Hypothalamus (tissue), 51 donors: Measurements from ENCODE around the gene C6orf58.

Experiments used
- DNase-seq, 51 donors: peaks; one replicate each; lab custom pipeline; 2025; lab: John Stamatoyannopoulos, UW

C6orf58 gene

GRCh38 chr6:127576874-127577273, at the start of gene C6orf58:
Gene C6orf58, plus strand, starts transcription at chr6:127577174. Its CDS starts 12 bp downstream, at chr6:127577186.
- no peak for DNase-seq

GRCh38 chr6:127533011-127533410, 44.0 kb upstream of the C6orf58 start:
- no peak for DNase-seq

GRCh38 chr6:127533736-127534135, 43.2 kb upstream of the C6orf58 start:
- no peak for DNase-seq

- no peak for DNase-seq
Measured at GRCh38 chr6:127538750-127539264, 38.2 kb upstream of the C6orf58 start.

GRCh38 chr6:127539272-127539671, 37.7 kb upstream of the C6orf58 start:
- DNase-seq = no peak

- no peak for DNase-seq
Measured at GRCh38 chr6:127547215-127547614, 29.8 kb upstream of the C6orf58 start.

- DNase-seq = no peak
Measured at GRCh38 chr6:127547904-127548649, 28.9 kb upstream of the C6orf58 start.

- no peak for DNase-seq
Measured at GRCh38 chr6:127550403-127550802, 26.6 kb upstream of the C6orf58 start.

- peak in 1 of 51 donors; percentile 3 for DNase-seq
Measured at GRCh38 chr6:127554435-127555006, 22.5 kb upstream of the C6orf58 start.

- no peak for DNase-seq
Measured at GRCh38 chr6:127561660-127562059, 15.3 kb upstream of the C6orf58 start.

GRCh38 chr6:127564761-127565160, 12.2 kb upstream of the C6orf58 start:
- DNase-seq = no peak

GRCh38 chr6:127566119-127566518, 10.9 kb upstream of the C6orf58 start:
- DNase-seq = no peak

- DNase-seq = no peak
Measured at GRCh38 chr6:127566651-127567050, 10.3 kb upstream of the C6orf58 start.

GRCh38 chr6:127567476-127567875, 9.5 kb upstream of the C6orf58 start:
- no peak for DNase-seq

GRCh38 chr6:127570739-127571389, 6.1 kb upstream of the C6orf58 start:
- no peak for DNase-seq

GRCh38 chr6:127578900-127579299, 1.9 kb downstream of the C6orf58 start:
- DNase-seq = no peak

- no peak for DNase-seq
Measured at GRCh38 chr6:127581576-127581975, 4.6 kb downstream of the C6orf58 start.

GRCh38 chr6:127582777-127583462, 5.9 kb downstream of the C6orf58 start:
- DNase-seq = no peak

- no peak for DNase-seq
Measured at GRCh38 chr6:127585123-127585522, 8.1 kb downstream of the C6orf58 start.

GRCh38 chr6:127586372-127586771, 9.4 kb downstream of the C6orf58 start:
- no peak for DNase-seq

GRCh38 chr6:127587875-127588274, 10.9 kb downstream of the C6orf58 start:
- no peak for DNase-seq
